Measurements from ENCODE around the gene TRIM65.
"Not testable (repeated sequence)": the region's sequence is repeated elsewhere in the genome, so short reads cannot be mapped to it uniquely, and the experiment has no call there.

Gene TRIM65

GRCh38 chr17:75864448-75864871 lies 32.3 kb downstream of the TRIM65 start:
- H3K36me3 ChIP-seq (ENCODE audit: insufficient read depth, insufficient read length, low read length) = no peaks in the 10 kb centered on the region
- TF ChIP-seq ZNF274 (IDR thresholded peaks at IDR 0.05; ENCODE audit: low read depth, low read length) (no peak), YY1 (IDR thresholded peaks at IDR 0.05; ENCODE audit: insufficient read depth, insufficient read length) (no peak), SUZ12 (IDR thresholded peaks at IDR 0.05; ENCODE audit: extremely low read depth, insufficient read depth, insufficient read length) (no peak)
- no peaks in the 10 kb centered on the region for H3K9me3 ChIP-seq (ENCODE audit: insufficient read depth, low read length)
- H3K27me3 ChIP-seq (ENCODE audit: insufficient read depth, insufficient read length) = no peaks in the 10 kb centered on the region
- peaks cover 8% of the 10 kb centered on the region for H3K4me1 ChIP-seq (ENCODE audit: insufficient read depth, insufficient read length)
- H3K9ac ChIP-seq (ENCODE audit: insufficient read length, low read depth) = no peak overlapping the region
- H3K4me3 ChIP-seq (ENCODE audit: insufficient read length, low read depth) = no peak overlapping the region
- DNase-seq (ENCODE audit: low read depth, low spot score) = no peak

DNA sequence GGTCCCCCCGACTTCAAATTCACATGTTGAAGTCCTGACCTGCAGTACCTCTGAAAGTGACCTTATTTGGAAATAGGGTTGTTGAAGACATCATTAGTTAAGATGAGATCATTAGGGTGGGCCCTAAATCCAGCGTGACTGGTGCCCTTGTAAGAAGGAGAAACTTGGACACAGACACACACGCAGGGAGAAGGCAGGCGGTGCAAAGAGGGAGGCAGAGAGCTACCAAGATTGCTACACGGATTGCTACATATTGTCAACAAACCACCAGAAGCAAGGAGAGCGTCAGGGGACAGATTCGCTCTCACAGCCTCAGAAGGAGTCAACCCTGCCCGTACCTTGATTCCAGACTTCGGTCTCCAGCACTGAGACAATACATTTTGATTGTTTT lies 34.8 kb downstream of the TRIM65 start:
- Histone ChIP-seq H3K9ac (ENCODE audit: insufficient read length, low read depth) (no peak overlapping the region), H3K4me1 (ENCODE audit: insufficient read depth, insufficient read length) (peaks cover 10% of the 10 kb centered on the region), H3K27me3 (ENCODE audit: insufficient read depth, insufficient read length) (no peaks in the 10 kb centered on the region), H3K36me3 (ENCODE audit: insufficient read depth, insufficient read length, low read length) (no peaks in the 10 kb centered on the region), H3K9me3 (ENCODE audit: insufficient read depth, low read length) (no peaks in the 10 kb centered on the region), H3K4me3 (ENCODE audit: insufficient read length, low read depth) (no peak overlapping the region)
- DNase-seq (ENCODE audit: low read depth, low spot score) = no peak
- TF ChIP-seq YY1 (IDR thresholded peaks at IDR 0.05; ENCODE audit: insufficient read depth, insufficient read length) (no peak), ZNF274 (IDR thresholded peaks at IDR 0.05; ENCODE audit: low read depth, low read length) (no peak), SUZ12 (IDR thresholded peaks at IDR 0.05; ENCODE audit: extremely low read depth, insufficient read depth, insufficient read length) (no peak)

- not testable (repeated sequence) for H3K9ac ChIP-seq (ENCODE audit: insufficient read length, low read depth); H3K4me1 ChIP-seq (ENCODE audit: insufficient read depth, insufficient read length); H3K27me3 ChIP-seq (ENCODE audit: insufficient read depth, insufficient read length); H3K4me3 ChIP-seq (ENCODE audit: insufficient read length, low read depth); H3K9me3 ChIP-seq (ENCODE audit: insufficient read depth, low read length); DNase-seq (ENCODE audit: low read depth, low spot score); H3K36me3 ChIP-seq (ENCODE audit: insufficient read depth, insufficient read length, low read length)
These were observed 37.4 kb downstream of the TRIM65 start for GRCh38 chr17:75859358-75859757.

DNA sequence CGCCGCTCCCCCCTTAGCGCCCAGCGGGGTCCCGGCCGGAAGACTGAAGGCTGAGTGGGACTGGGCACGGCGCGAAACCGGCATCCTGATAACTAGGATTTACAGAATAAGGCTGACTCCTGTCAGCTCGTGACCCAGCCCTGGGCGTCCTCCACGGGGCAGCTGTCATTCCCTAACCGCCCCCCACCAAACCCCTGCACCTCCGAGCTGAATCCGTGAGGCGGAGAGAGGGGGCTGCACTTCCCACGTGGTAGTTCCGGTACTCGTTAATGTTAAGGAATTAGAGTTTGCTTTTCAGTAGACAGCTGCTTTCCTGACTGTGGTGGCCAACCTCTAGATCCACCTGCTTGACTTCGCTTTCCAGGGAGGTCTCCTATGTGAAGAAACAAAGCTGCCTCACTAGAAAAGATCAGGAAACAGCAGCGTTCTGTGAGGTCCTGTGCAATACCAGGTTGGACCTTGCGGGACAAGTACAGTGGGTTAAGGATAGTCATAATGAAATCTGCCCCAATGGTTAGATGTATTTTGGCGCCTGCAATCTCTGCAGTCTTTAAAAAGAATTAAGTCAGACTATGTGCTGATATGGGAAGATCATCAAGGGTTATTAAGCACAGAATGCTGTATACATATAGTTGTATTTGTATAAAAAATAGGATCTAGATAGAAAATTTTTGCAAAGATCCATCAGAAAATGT lies 40.5 kb downstream of the TRIM65 start:
- Histone ChIP-seq H3K4me3 (ENCODE audit: insufficient read length, low read depth) (peak overlapping the region; percentile 96), H3K4me1 (ENCODE audit: insufficient read depth, insufficient read length) (peaks cover 2% of the 10 kb centered on the region), H3K36me3 (ENCODE audit: insufficient read depth, insufficient read length, low read length) (peaks cover 9% of the 10 kb centered on the region), H3K9me3 (ENCODE audit: insufficient read depth, low read length) (no peaks in the 10 kb centered on the region), H3K27me3 (ENCODE audit: insufficient read depth, insufficient read length) (no peaks in the 10 kb centered on the region), H3K9ac (ENCODE audit: insufficient read length, low read depth) (peak overlapping the region; percentile 98)
- TF ChIP-seq ZNF274 (IDR thresholded peaks at IDR 0.05; ENCODE audit: low read depth, low read length) = no peak
- no peak for TF ChIP-seq SUZ12 (IDR thresholded peaks at IDR 0.05; ENCODE audit: extremely low read depth, insufficient read depth, insufficient read length)
- no peak for TF ChIP-seq YY1 (IDR thresholded peaks at IDR 0.05; ENCODE audit: insufficient read depth, insufficient read length)
- no peak for DNase-seq (ENCODE audit: low read depth, low spot score)

GRCh38 chr17:75855310-75856061 lies 41.3 kb downstream of the TRIM65 start, which contains the start of gene WBP2:
Gene WBP2 (minus strand): TSS chr17:75855335. CDS start chr17:75855297, 38 bp downstream.
- Histone ChIP-seq H3K4me1 (ENCODE audit: insufficient read depth, insufficient read length) (peaks cover 2% of the 10 kb centered on the region), H3K9ac (ENCODE audit: insufficient read length, low read depth) (peak within 1 kb of the TSS; percentile 98), H3K36me3 (ENCODE audit: insufficient read depth, insufficient read length, low read length) (peaks cover 17% of the 10 kb centered on the region), H3K27me3 (ENCODE audit: insufficient read depth, insufficient read length) (no peaks in the 10 kb centered on the region), H3K4me3 (ENCODE audit: insufficient read length, low read depth) (peak within 1 kb of the TSS; percentile 96), H3K9me3 (ENCODE audit: insufficient read depth, low read length) (no peaks in the 10 kb centered on the region)
- peak; percentile 98 for DNase-seq (ENCODE audit: low read depth, low spot score)
- TF ChIP-seq YY1 (IDR thresholded peaks at IDR 0.05; ENCODE audit: insufficient read depth, insufficient read length) (peak; percentile 5), SUZ12 (IDR thresholded peaks at IDR 0.05; ENCODE audit: extremely low read depth, insufficient read depth, insufficient read length) (no peak), ZNF274 (IDR thresholded peaks at IDR 0.05; ENCODE audit: low read depth, low read length) (no peak)

GRCh38 chr17:75854881-75855309 lies 41.9 kb downstream of the TRIM65 start:
- Histone ChIP-seq H3K4me3 (ENCODE audit: insufficient read length, low read depth) (peak overlapping the region; percentile 55), H3K9me3 (ENCODE audit: insufficient read depth, low read length) (no peaks in the 10 kb centered on the region), H3K36me3 (ENCODE audit: insufficient read depth, insufficient read length, low read length) (peaks cover 20% of the 10 kb centered on the region), H3K9ac (ENCODE audit: insufficient read length, low read depth) (peak overlapping the region; percentile 63), H3K27me3 (ENCODE audit: insufficient read depth, insufficient read length) (no peaks in the 10 kb centered on the region), H3K4me1 (ENCODE audit: insufficient read depth, insufficient read length) (peaks cover 2% of the 10 kb centered on the region)
- TF ChIP-seq YY1 (IDR thresholded peaks at IDR 0.05; ENCODE audit: insufficient read depth, insufficient read length) (no peak), ZNF274 (IDR thresholded peaks at IDR 0.05; ENCODE audit: low read depth, low read length) (no peak), SUZ12 (IDR thresholded peaks at IDR 0.05; ENCODE audit: extremely low read depth, insufficient read depth, insufficient read length) (no peak)
- DNase-seq (ENCODE audit: low read depth, low spot score) = no peak

GRCh38 chr17:75854101-75854748 lies 42.5 kb downstream of the TRIM65 start:
- peak overlapping the region; percentile 54 for H3K9ac ChIP-seq (ENCODE audit: insufficient read length, low read depth)
- no peaks in the 10 kb centered on the region for H3K9me3 ChIP-seq (ENCODE audit: insufficient read depth, low read length)
- H3K4me1 ChIP-seq (ENCODE audit: insufficient read depth, insufficient read length) = peaks cover 2% of the 10 kb centered on the region
- TF ChIP-seq ZNF274 (IDR thresholded peaks at IDR 0.05; ENCODE audit: low read depth, low read length) = no peak
- DNase-seq (ENCODE audit: low read depth, low spot score) = no peak
- H3K4me3 ChIP-seq (ENCODE audit: insufficient read length, low read depth) = peak overlapping the region; percentile 55
- H3K27me3 ChIP-seq (ENCODE audit: insufficient read depth, insufficient read length) = no peaks in the 10 kb centered on the region
- H3K36me3 ChIP-seq (ENCODE audit: insufficient read depth, insufficient read length, low read length) = peaks cover 26% of the 10 kb centered on the region
